ENCODE data around the gene FUZ.

Gene FUZ

GRCh38 chr19:49799271-49799797, 13.8 kb downstream of the FUZ start:
- H3K27me3 ChIP-seq (ENCODE audit: insufficient read depth, low read length) = no peaks in the 10 kb centered on the region
- no peak overlapping the region for H2AFZ ChIP-seq (ENCODE audit: insufficient read depth, low read length, poor library complexity)
- no peak overlapping the region for H2BK120ac ChIP-seq (ENCODE audit: insufficient read depth, low read length, poor library complexity)
- H3K14ac ChIP-seq (ENCODE audit: low read length) = no peak overlapping the region
- no peak overlapping the region for H3K9ac ChIP-seq (ENCODE audit: low read length)
- H4K91ac ChIP-seq (ENCODE audit: low read depth, low read length) = no peak overlapping the region
- H3K23ac ChIP-seq (ENCODE audit: low read length) = no peak overlapping the region
- H2BK12ac ChIP-seq (ENCODE audit: low read length) = no peak overlapping the region
- H3K9me3 ChIP-seq (ENCODE audit: insufficient read depth, low read depth, low read length) = peaks cover 3% of the 10 kb centered on the region
- no peaks in the 10 kb centered on the region for H3K79me1 ChIP-seq (ENCODE audit: low read length)
- no peaks in the 10 kb centered on the region for H3K79me2 ChIP-seq (ENCODE audit: control insufficient read depth, insufficient read depth, low read length, poor library complexity)
- no peak overlapping the region for H3K4ac ChIP-seq (ENCODE audit: low read depth, low read length)
- no peak for DNase-seq
- H3K27ac ChIP-seq (ENCODE audit: low read depth, low read length) = no peak overlapping the region
- peaks cover 84 to 87% of the 10 kb centered on the region in 2 experiments for H3K36me3 ChIP-seq (ENCODE audit: control insufficient read depth in 1 of 2, insufficient read depth in 2 of 2, low read length in 2 of 2)
- H4K8ac ChIP-seq (ENCODE audit: low read depth, low read length) = no peak overlapping the region
- H4K12ac ChIP-seq (ENCODE audit: low read depth, low read length) = no peak overlapping the region
- no peak overlapping the region for H3K4me2 ChIP-seq (ENCODE audit: low read length)
- no peak overlapping the region for H2AK5ac ChIP-seq (ENCODE audit: low read length)
- no CpG with 5 or more reads among the region's 28 CpGs for WGBS (ENCODE audit: extremely low coverage, insufficient coverage, insufficient read length)
- no peak overlapping the region for H2BK5ac ChIP-seq (ENCODE audit: low read depth, low read length, poor library complexity)
- H3K4me1 ChIP-seq (ENCODE audit: control insufficient read depth in 1 of 2, insufficient read depth in 2 of 2, low read length in 2 of 2) = no peaks in the 10 kb centered on the region
- no peak overlapping the region for H3K18ac ChIP-seq (ENCODE audit: low read length)
- no peak overlapping the region for H3K4me3 ChIP-seq (ENCODE audit: low read depth, low read length)

GRCh38 chr19:49798574-49798973, 14.5 kb downstream of the FUZ start:
- no peak overlapping the region for H3K18ac ChIP-seq (ENCODE audit: low read length)
- no peak overlapping the region for H3K27ac ChIP-seq (ENCODE audit: low read depth, low read length)
- no peak overlapping the region for H2BK5ac ChIP-seq (ENCODE audit: low read depth, low read length, poor library complexity)
- no CpG with 5 or more reads among the region's 11 CpGs for WGBS (ENCODE audit: extremely low coverage, insufficient coverage, insufficient read length)
- no peak for DNase-seq
- H4K91ac ChIP-seq (ENCODE audit: low read depth, low read length) = no peak overlapping the region
- H2AFZ ChIP-seq (ENCODE audit: insufficient read depth, low read length, poor library complexity) = no peak overlapping the region
- no peak overlapping the region for H3K23ac ChIP-seq (ENCODE audit: low read length)
- peaks cover 3% of the 10 kb centered on the region for H3K9me3 ChIP-seq (ENCODE audit: insufficient read depth, low read depth, low read length)
- no peak overlapping the region for H2BK120ac ChIP-seq (ENCODE audit: insufficient read depth, low read length, poor library complexity)
- no peak overlapping the region for H3K4me2 ChIP-seq (ENCODE audit: low read length)
- no peaks in the 10 kb centered on the region for H3K79me2 ChIP-seq (ENCODE audit: control insufficient read depth, insufficient read depth, low read length, poor library complexity)
- H3K4ac ChIP-seq (ENCODE audit: low read depth, low read length) = no peak overlapping the region
- no peak overlapping the region for H3K14ac ChIP-seq (ENCODE audit: low read length)
- H3K4me1 ChIP-seq (ENCODE audit: control insufficient read depth in 1 of 2, insufficient read depth in 2 of 2, low read length in 2 of 2) = no peaks in the 10 kb centered on the region
- no peaks in the 10 kb centered on the region for H3K27me3 ChIP-seq (ENCODE audit: insufficient read depth, low read length)
- H3K4me3 ChIP-seq (ENCODE audit: low read depth, low read length) = no peak overlapping the region
- no peak overlapping the region for H2BK12ac ChIP-seq (ENCODE audit: low read length)
- H4K12ac ChIP-seq (ENCODE audit: low read depth, low read length) = no peak overlapping the region
- H2AK5ac ChIP-seq (ENCODE audit: low read length) = no peak overlapping the region
- no peaks in the 10 kb centered on the region for H3K79me1 ChIP-seq (ENCODE audit: low read length)
- peaks cover 85% of the 10 kb centered on the region in 2 experiments for H3K36me3 ChIP-seq (ENCODE audit: control insufficient read depth in 1 of 2, insufficient read depth in 2 of 2, low read length in 2 of 2)
- H3K9ac ChIP-seq (ENCODE audit: low read length) = no peak overlapping the region
- no peak overlapping the region for H4K8ac ChIP-seq (ENCODE audit: low read depth, low read length)

- no peak overlapping the region for H4K8ac ChIP-seq (ENCODE audit: low read depth, low read length)
- H3K79me2 ChIP-seq (ENCODE audit: control insufficient read depth, insufficient read depth, low read length, poor library complexity) = no peaks in the 10 kb centered on the region
- peaks cover 83 to 86% of the 10 kb centered on the region in 2 experiments for H3K36me3 ChIP-seq (ENCODE audit: control insufficient read depth in 1 of 2, insufficient read depth in 2 of 2, low read length in 2 of 2)
- no peak overlapping the region for H2AFZ ChIP-seq (ENCODE audit: insufficient read depth, low read length, poor library complexity)
- peaks cover 0 to 5% of the 10 kb centered on the region in 2 experiments for H3K4me1 ChIP-seq (ENCODE audit: control insufficient read depth in 1 of 2, insufficient read depth in 2 of 2, low read length in 2 of 2)
- no peak overlapping the region for H2BK12ac ChIP-seq (ENCODE audit: low read length)
- no peak for DNase-seq
- H3K4ac ChIP-seq (ENCODE audit: low read depth, low read length) = no peak overlapping the region
- no peak overlapping the region for H3K4me3 ChIP-seq (ENCODE audit: low read depth, low read length)
- no CpG with 5 or more reads among the region's 20 CpGs for WGBS (ENCODE audit: extremely low coverage, insufficient coverage, insufficient read length)
- no peak overlapping the region for H2AK5ac ChIP-seq (ENCODE audit: low read length)
- H3K27ac ChIP-seq (ENCODE audit: low read depth, low read length) = no peak overlapping the region
- H3K9ac ChIP-seq (ENCODE audit: low read length) = no peak overlapping the region
- no peak overlapping the region for H4K12ac ChIP-seq (ENCODE audit: low read depth, low read length)
- peaks cover 3% of the 10 kb centered on the region for H3K9me3 ChIP-seq (ENCODE audit: insufficient read depth, low read depth, low read length)
- H3K23ac ChIP-seq (ENCODE audit: low read length) = no peak overlapping the region
- no peak overlapping the region for H3K4me2 ChIP-seq (ENCODE audit: low read length)
- H3K14ac ChIP-seq (ENCODE audit: low read length) = no peak overlapping the region
- no peak overlapping the region for H3K18ac ChIP-seq (ENCODE audit: low read length)
- no peaks in the 10 kb centered on the region for H3K27me3 ChIP-seq (ENCODE audit: insufficient read depth, low read length)
- H2BK5ac ChIP-seq (ENCODE audit: low read depth, low read length, poor library complexity) = no peak overlapping the region
- H2BK120ac ChIP-seq (ENCODE audit: insufficient read depth, low read length, poor library complexity) = no peak overlapping the region
- no peak overlapping the region for H4K91ac ChIP-seq (ENCODE audit: low read depth, low read length)
- no peaks in the 10 kb centered on the region for H3K79me1 ChIP-seq (ENCODE audit: low read length)
Measured at GRCh38 chr19:49795615-49796014, 17.5 kb downstream of the FUZ start.

- Histone ChIP-seq H4K8ac (ENCODE audit: low read depth, low read length) (no peak overlapping the region), H3K27ac (ENCODE audit: low read depth, low read length) (no peak overlapping the region), H3K18ac (ENCODE audit: low read length) (no peak overlapping the region), H2AK5ac (ENCODE audit: low read length) (no peak overlapping the region), H3K23ac (ENCODE audit: low read length) (no peak overlapping the region), H3K4me3 (ENCODE audit: low read depth, low read length) (no peak overlapping the region), H3K14ac (ENCODE audit: low read length) (no peak overlapping the region), H3K27me3 (ENCODE audit: insufficient read depth, low read length) (no peaks in the 10 kb centered on the region), H4K91ac (ENCODE audit: low read depth, low read length) (no peak overlapping the region), H3K4ac (ENCODE audit: low read depth, low read length) (no peak overlapping the region), H3K4me2 (ENCODE audit: low read length) (no peak overlapping the region), H2AFZ (ENCODE audit: insufficient read depth, low read length, poor library complexity) (no peak overlapping the region), H2BK5ac (ENCODE audit: low read depth, low read length, poor library complexity) (no peak overlapping the region), H2BK120ac (ENCODE audit: insufficient read depth, low read length, poor library complexity) (no peak overlapping the region), H3K9ac (ENCODE audit: low read length) (no peak overlapping the region), H3K36me3 (ENCODE audit: control insufficient read depth in 1 of 2, insufficient read depth in 2 of 2, low read length in 2 of 2) (peaks cover 78 to 81% of the 10 kb centered on the region in 2 experiments), H3K9me3 (ENCODE audit: insufficient read depth, low read depth, low read length) (peaks cover 5% of the 10 kb centered on the region), H2BK12ac (ENCODE audit: low read length) (no peak overlapping the region), H4K12ac (ENCODE audit: low read depth, low read length) (no peak overlapping the region), H3K79me1 (ENCODE audit: low read length) (no peaks in the 10 kb centered on the region), H3K4me1 (ENCODE audit: control insufficient read depth in 1 of 2, insufficient read depth in 2 of 2, low read length in 2 of 2) (peaks cover 0 to 5% of the 10 kb centered on the region in 2 experiments), H3K79me2 (ENCODE audit: control insufficient read depth, insufficient read depth, low read length, poor library complexity) (no peaks in the 10 kb centered on the region)
- no CpG with 5 or more reads among the region's 6 CpGs for WGBS (ENCODE audit: extremely low coverage, insufficient coverage, insufficient read length)
- no peak for DNase-seq
Measured at GRCh38 chr19:49793561-49793840, 19.6 kb downstream of the FUZ start.

Measured in trophoblast cell (in vitro differentiated cells and primary cell).